Endometrium (tissue), 2 donors: ENCODE measurements around the gene ADGRF1.

Experiments used
- FAIRE-seq: peaks from 2 replicates; lab custom pipeline; 2012; peaks lifted over from hg19 to GRCh38; lab: Jason Lieb, UNC
- donor health status: control.
- donor health status: control.

The ADGRF1 gene

GRCh38 chr6:46979206-46979605, 62.9 kb downstream of the ADGRF1 start:
- no peak for FAIRE-seq

- no peak for FAIRE-seq
Observed at GRCh38 chr6:46974786-46975185, 67.3 kb downstream of the ADGRF1 start.

GRCh38 chr6:46973029-46973428, 69.1 kb downstream of the ADGRF1 start:
- FAIRE-seq, result no peak

GRCh38 chr6:46972531-46972930, 69.6 kb downstream of the ADGRF1 start:
- no peak for FAIRE-seq

GRCh38 chr6:46969206-46969605, 72.9 kb downstream of the ADGRF1 start:
- no peak for FAIRE-seq

GRCh38 chr6:46967826-46968349, 74.2 kb downstream of the ADGRF1 start:
- no peak for FAIRE-seq

- FAIRE-seq, result no peak
Observed at GRCh38 chr6:46964716-46965519, 77.2 kb downstream of the ADGRF1 start.

GRCh38 chr6:46963626-46964025, 78.5 kb downstream of the ADGRF1 start:
- no peak for FAIRE-seq

GRCh38 chr6:46963039-46963438, 79.1 kb downstream of the ADGRF1 start:
- FAIRE-seq, result no peak

GRCh38 chr6:46961711-46962110, 80.4 kb downstream of the ADGRF1 start:
- no peak for FAIRE-seq

GRCh38 chr6:46961232-46961631, 80.9 kb downstream of the ADGRF1 start:
- no peak for FAIRE-seq

GRCh38 chr6:46959419-46959818, 82.7 kb downstream of the ADGRF1 start:
- no peak for FAIRE-seq

GRCh38 chr6:46956409-46956808, 85.7 kb downstream of the ADGRF1 start:
- no peak for FAIRE-seq

GRCh38 chr6:46954837-46955451, 87.2 kb downstream of the ADGRF1 start:
- FAIRE-seq, result no peak

GRCh38 chr6:46953921-46954320, 88.2 kb downstream of the ADGRF1 start:
- FAIRE-seq, result no peak

GRCh38 chr6:46949632-46950280, 92.4 kb downstream of the ADGRF1 start:
- no peak for FAIRE-seq

GRCh38 chr6:46948699-46949098, 93.4 kb downstream of the ADGRF1 start:
- FAIRE-seq, result no peak
